ENCODE results near the gene GNA14. TPM values are rescaled to one million over a fixed set of nuclear protein-coding genes. Genes with fewer than 3 reads are reported as not detected.

GNA14 gene
- total RNA-seq, 5 donors from 2014 or later (not counting 1 experiment from before 2014, with no cell fraction given): not detected

DNA sequence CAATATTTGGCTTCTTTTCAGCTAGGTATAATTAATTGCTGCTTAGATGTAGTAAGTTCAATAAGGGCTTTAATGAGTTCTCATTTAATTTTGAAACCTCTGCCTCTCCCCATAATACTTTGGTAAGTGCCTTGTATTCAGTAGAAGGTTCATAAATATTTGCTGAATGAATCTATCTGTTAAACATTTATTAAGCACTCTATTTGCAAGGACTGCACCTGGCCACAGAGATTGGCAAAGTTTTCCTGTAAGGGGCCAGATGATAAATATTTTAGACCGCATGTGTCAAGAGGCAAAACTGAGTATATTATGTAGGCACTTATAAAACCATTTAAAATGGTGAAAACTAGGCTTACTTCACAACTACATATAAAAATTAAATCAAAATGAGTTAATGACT is 19.0 kb upstream of the GNA14 start:
- DNase-seq (no peak), ATAC-seq (replicated peaks in 1 of 4) (no peak)
- Histone ChIP-seq H3K27ac (ENCODE audit: low read length) (no peak overlapping the region), H3K36me3 (ENCODE audit: control insufficient read depth in 2 of 2, extremely low read depth in 1 of 2, insufficient read depth in 1 of 2, low read length in 1 of 2) (no peaks in the 10 kb centered on the region), H3K4me3 (ENCODE audit: control insufficient read depth in 1 of 2, extremely low read depth in 1 of 2, low read length in 1 of 2) (no peak overlapping the region), H3K27me3 (replicated peaks in 1 of 2; ENCODE audit: control insufficient read depth in 2 of 2, extremely low read depth in 1 of 2, insufficient read depth in 2 of 2, low read length in 1 of 2) (no peaks in the 10 kb centered on the region), H3K4me1 (ENCODE audit: control insufficient read depth in 1 of 2, extremely low read depth in 1 of 2, insufficient read depth in 2 of 2, low read length in 2 of 2) (no peaks in the 10 kb centered on the region), H3K9me3 (no peaks in the 10 kb centered on the region)
- Mint-ChIP-seq H3K4me1 (no peaks in the 10 kb centered on the region), H3K27ac (no peak overlapping the region), H3K9me3 (no peaks in the 10 kb centered on the region), H3K4me3 (no peak overlapping the region), H3K27me3 (peaks cover 0 to 8% of the 10 kb centered on the region in 2 donors), H3K36me3 (no peaks in the 10 kb centered on the region)
- no CpG with 5 or more reads among the region's 1 CpG for WGBS (ENCODE audit: insufficient coverage)
- ChIA-PET CTCF (no interaction called here), POLR2A (no interaction called here)

DNA sequence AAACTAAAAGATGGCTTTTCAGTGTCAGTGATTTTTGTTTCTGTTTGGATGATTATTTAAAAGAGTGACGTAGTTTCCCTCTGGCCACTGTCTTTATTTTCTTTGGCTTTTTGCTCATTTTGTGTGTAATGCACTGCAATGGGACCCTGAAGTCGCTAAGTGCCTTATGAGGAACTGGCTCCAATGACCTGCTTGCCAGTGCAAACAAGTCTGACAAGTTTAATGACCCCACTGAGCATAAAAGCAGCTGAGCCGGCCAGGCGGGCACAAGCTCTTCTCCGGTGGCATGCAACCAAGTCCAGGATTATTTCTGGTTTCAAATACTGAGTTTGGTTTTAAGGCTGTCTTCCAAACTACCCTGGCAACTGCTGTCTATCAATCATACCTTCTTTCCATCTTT is 15.6 kb upstream of the GNA14 start:
- no peaks in the 10 kb centered on the region for H3K27me3 ChIP-seq (replicated peaks in 1 of 2; ENCODE audit: control insufficient read depth in 2 of 2, extremely low read depth in 1 of 2, insufficient read depth in 2 of 2, low read length in 1 of 2)
- H3K27ac Mint-ChIP-seq: no peak overlapping the region
- no peaks in the 10 kb centered on the region for H3K36me3 Mint-ChIP-seq
- no peaks in the 10 kb centered on the region for H3K36me3 ChIP-seq (ENCODE audit: control insufficient read depth in 2 of 2, extremely low read depth in 1 of 2, insufficient read depth in 1 of 2, low read length in 1 of 2)
- no peak overlapping the region for H3K4me3 ChIP-seq (ENCODE audit: control insufficient read depth in 1 of 2, extremely low read depth in 1 of 2, low read length in 1 of 2)
- peaks cover 0 to 5% of the 10 kb centered on the region in 2 donors for H3K27me3 Mint-ChIP-seq
- no peak overlapping the region for H3K27ac ChIP-seq (ENCODE audit: low read length)
- no peaks in the 10 kb centered on the region for H3K9me3 ChIP-seq
- no peak for DNase-seq
- ChIA-PET CTCF (no interaction called here), POLR2A (no interaction called here)
- no peaks in the 10 kb centered on the region for H3K4me1 Mint-ChIP-seq
- no peaks in the 10 kb centered on the region for H3K4me1 ChIP-seq (ENCODE audit: control insufficient read depth in 1 of 2, extremely low read depth in 1 of 2, insufficient read depth in 2 of 2, low read length in 2 of 2)
- no peak overlapping the region for H3K4me3 Mint-ChIP-seq
- ATAC-seq (replicated peaks in 1 of 4): no peak
- H3K9me3 Mint-ChIP-seq: no peaks in the 10 kb centered on the region
- WGBS (ENCODE audit: insufficient coverage): 78% methylated on average over 4 of the region's 5 CpGs

DNA sequence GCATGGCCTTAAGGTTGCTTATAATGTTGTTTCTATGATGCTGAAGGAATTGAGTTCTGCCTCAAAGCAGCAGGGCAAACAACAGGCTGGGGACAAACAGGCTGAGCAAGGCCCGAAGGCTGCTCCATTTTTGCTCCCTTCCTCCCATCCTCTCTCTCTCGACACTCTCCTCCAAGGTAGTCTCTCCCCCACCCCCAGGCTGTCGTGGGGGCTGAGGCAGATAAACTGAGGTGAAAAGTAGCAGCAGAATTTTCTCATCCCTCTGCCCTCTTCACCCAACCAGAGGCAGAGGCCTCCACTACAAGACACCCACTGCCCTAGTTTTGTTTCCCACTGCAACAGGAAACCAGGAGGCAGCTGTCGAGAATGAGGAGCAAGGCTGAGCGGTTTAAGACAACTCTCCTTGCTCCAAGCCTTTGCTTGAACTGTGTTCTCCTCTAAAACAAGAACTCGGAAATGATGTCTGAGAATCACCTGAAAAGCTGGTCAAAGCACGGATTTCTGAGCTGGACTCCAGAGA is 13.5 kb upstream of the GNA14 start:
- H3K36me3 ChIP-seq (ENCODE audit: control insufficient read depth in 2 of 2, extremely low read depth in 1 of 2, insufficient read depth in 1 of 2, low read length in 1 of 2): no peaks in the 10 kb centered on the region
- no peak overlapping the region for H3K27ac Mint-ChIP-seq
- ATAC-seq (replicated peaks in 1 of 4): no peak

DNA sequence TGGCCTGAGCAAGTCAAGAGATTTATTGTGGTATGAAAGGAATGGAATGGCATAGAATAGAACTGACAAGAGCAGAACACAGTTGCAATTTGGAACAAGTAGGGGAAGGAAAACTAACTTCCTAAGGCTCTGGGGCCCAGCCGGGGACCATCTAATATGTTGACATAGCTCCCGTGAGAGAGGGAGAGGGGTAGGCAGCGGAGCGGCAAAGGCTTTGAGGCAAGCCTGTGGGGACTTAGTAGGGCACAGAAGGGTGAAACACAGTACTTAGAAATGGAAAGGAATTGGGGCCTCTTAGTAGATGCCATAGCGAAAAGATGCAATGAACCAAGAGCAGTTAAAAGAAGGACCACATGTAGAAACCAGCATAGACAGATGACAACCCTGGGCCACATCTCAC is 11.8 kb upstream of the GNA14 start:
- Mint-ChIP-seq H3K4me3 (no peak overlapping the region), H3K9me3 (no peaks in the 10 kb centered on the region), H3K36me3 (no peaks in the 10 kb centered on the region), H3K4me1 (no peaks in the 10 kb centered on the region), H3K27me3 (peaks cover 7 to 15% of the 10 kb centered on the region in 2 donors), H3K27ac (no peak overlapping the region)
- H3K27ac ChIP-seq (ENCODE audit: low read length): no peak overlapping the region
- CTCF ChIA-PET: no interaction called here
- no peaks in the 10 kb centered on the region for H3K9me3 ChIP-seq
- ATAC-seq (replicated peaks in 1 of 4): no peak
- no peak overlapping the region for H3K4me3 ChIP-seq (ENCODE audit: control insufficient read depth in 1 of 2, extremely low read depth in 1 of 2, low read length in 1 of 2)
- 77% methylated on average over 2 of the region's 5 CpGs for WGBS (ENCODE audit: insufficient coverage)
- H3K36me3 ChIP-seq (ENCODE audit: control insufficient read depth in 2 of 2, extremely low read depth in 1 of 2, insufficient read depth in 1 of 2, low read length in 1 of 2): no peaks in the 10 kb centered on the region
- no peaks in the 10 kb centered on the region for H3K4me1 ChIP-seq (ENCODE audit: control insufficient read depth in 1 of 2, extremely low read depth in 1 of 2, insufficient read depth in 2 of 2, low read length in 2 of 2)
- POLR2A ChIA-PET: no interaction called here
- no peak for DNase-seq
- no peaks in the 10 kb centered on the region for H3K27me3 ChIP-seq (replicated peaks in 1 of 2; ENCODE audit: control insufficient read depth in 2 of 2, extremely low read depth in 1 of 2, insufficient read depth in 2 of 2, low read length in 1 of 2)

More for the DNA sequence above, 13.5 kb upstream of the GNA14 start:
- H3K4me1 ChIP-seq (ENCODE audit: control insufficient read depth in 1 of 2, extremely low read depth in 1 of 2, insufficient read depth in 2 of 2, low read length in 2 of 2): no peaks in the 10 kb centered on the region
- ChIA-PET POLR2A (no interaction called here), CTCF (no interaction called here)
- no peaks in the 10 kb centered on the region for H3K9me3 ChIP-seq
- H3K27me3 Mint-ChIP-seq: peaks cover 1 to 4% of the 10 kb centered on the region in 2 donors
- no peaks in the 10 kb centered on the region for H3K36me3 Mint-ChIP-seq
- H3K9me3 Mint-ChIP-seq: no peaks in the 10 kb centered on the region
- no peak overlapping the region for H3K4me3 Mint-ChIP-seq
- WGBS (ENCODE audit: insufficient coverage): 53% methylated on average over 4 of the region's 7 CpGs
- no peaks in the 10 kb centered on the region for H3K4me1 Mint-ChIP-seq
- DNase-seq: no peak
- H3K4me3 ChIP-seq (ENCODE audit: control insufficient read depth in 1 of 2, extremely low read depth in 1 of 2, low read length in 1 of 2): no peak overlapping the region
- no peaks in the 10 kb centered on the region for H3K27me3 ChIP-seq (replicated peaks in 1 of 2; ENCODE audit: control insufficient read depth in 2 of 2, extremely low read depth in 1 of 2, insufficient read depth in 2 of 2, low read length in 1 of 2)
- no peak overlapping the region for H3K27ac ChIP-seq (ENCODE audit: low read length)

DNA sequence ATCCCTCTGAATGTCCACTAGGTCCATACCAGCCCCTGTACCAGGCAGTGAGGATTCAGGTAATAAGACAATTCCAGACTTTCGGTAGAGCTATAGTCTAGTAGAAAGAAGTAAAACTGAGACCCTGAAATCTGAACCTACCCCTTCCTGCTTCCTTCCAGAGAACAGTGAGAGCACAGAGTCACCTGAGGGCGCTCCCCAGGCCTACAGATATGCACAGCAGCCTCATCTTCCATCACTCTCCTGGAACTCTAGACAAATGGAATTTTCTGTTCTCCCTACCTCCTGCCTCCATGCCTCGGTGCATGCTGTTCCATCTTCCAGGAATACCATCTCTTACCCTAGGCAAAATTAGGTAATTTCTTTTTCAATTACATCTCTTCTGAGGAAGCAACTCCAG is 3.1 kb upstream of the GNA14 start:
- no peak for ATAC-seq (replicated peaks in 1 of 4)
- no peak overlapping the region for H3K4me3 ChIP-seq (ENCODE audit: control insufficient read depth in 1 of 2, extremely low read depth in 1 of 2, low read length in 1 of 2)
- POLR2A ChIA-PET: no interaction called here

DNA sequence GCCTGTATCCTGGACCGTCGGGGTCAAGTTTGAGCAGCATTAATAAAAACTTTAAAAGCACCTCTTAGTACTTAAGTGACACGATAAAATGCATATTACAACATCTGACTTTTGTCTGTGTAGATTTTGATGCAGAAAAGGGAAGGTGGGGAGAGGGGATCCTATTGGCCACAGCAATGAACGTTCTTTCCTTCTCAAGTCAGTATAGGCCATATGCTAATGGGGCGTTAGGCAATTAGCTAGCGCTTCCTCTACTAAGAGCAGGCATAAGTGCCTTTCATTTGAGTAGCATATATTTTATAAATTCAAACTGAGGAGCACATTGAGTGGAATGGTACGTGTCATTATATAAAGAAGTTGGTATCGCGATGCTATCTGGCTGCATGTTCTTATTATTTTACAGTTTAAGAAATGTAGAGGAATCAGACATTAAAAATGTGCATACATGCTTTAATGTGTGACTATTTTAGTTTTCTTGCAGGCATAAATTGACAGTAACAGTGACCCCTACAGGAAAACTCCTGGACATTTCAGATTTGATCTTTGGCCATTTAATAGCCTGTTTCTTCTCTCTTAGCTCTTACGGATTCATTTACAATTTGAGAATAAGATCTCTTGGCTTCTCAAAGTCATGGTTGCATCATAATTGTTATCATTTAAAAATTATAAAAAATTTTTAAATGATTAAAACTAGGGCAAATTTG is 1.1 kb upstream of the GNA14 start:
- H3K4me3 ChIP-seq (ENCODE audit: control insufficient read depth in 1 of 2, extremely low read depth in 1 of 2, low read length in 1 of 2): peak overlapping the region in 1 of 2 donors; percentile 69
- Mint-ChIP-seq H3K27me3 (peaks cover 37 to 44% of the 10 kb centered on the region in 2 donors), H3K27ac (no peak overlapping the region), H3K36me3 (no peaks in the 10 kb centered on the region), H3K4me3 (peak overlapping the region in 1 of 3 donors; percentile 76), H3K9me3 (no peaks in the 10 kb centered on the region), H3K4me1 (peaks cover 17 to 25% (median 18%) of the 10 kb centered on the region in 3 donors)
- WGBS (ENCODE audit: insufficient coverage): no CpG with 5 or more reads among the region's 10 CpGs
- H3K36me3 ChIP-seq (ENCODE audit: control insufficient read depth in 2 of 2, extremely low read depth in 1 of 2, insufficient read depth in 1 of 2, low read length in 1 of 2): no peaks in the 10 kb centered on the region
- no peaks in the 10 kb centered on the region for H3K9me3 ChIP-seq
- H3K27ac ChIP-seq (ENCODE audit: low read length): no peak overlapping the region
- DNase-seq: peak in 1 of 35 experiments; percentile 8
- peaks cover 4 to 31% of the 10 kb centered on the region in 2 experiments for H3K27me3 ChIP-seq (replicated peaks in 1 of 2; ENCODE audit: control insufficient read depth in 2 of 2, extremely low read depth in 1 of 2, insufficient read depth in 2 of 2, low read length in 1 of 2)
- ChIA-PET CTCF (no interaction called here), POLR2A (no interaction called here)
- peaks cover 3 to 18% of the 10 kb centered on the region in 2 experiments for H3K4me1 ChIP-seq (ENCODE audit: control insufficient read depth in 1 of 2, extremely low read depth in 1 of 2, insufficient read depth in 2 of 2, low read length in 2 of 2)
- ATAC-seq (replicated peaks in 1 of 4): no peak

More for the DNA sequence above, 3.1 kb upstream of the GNA14 start:
- CTCF ChIA-PET: no interaction called here
- Histone ChIP-seq H3K9me3 (no peaks in the 10 kb centered on the region), H3K27ac (ENCODE audit: low read length) (no peak overlapping the region), H3K36me3 (ENCODE audit: control insufficient read depth in 2 of 2, extremely low read depth in 1 of 2, insufficient read depth in 1 of 2, low read length in 1 of 2) (no peaks in the 10 kb centered on the region), H3K27me3 (replicated peaks in 1 of 2; ENCODE audit: control insufficient read depth in 2 of 2, extremely low read depth in 1 of 2, insufficient read depth in 2 of 2, low read length in 1 of 2) (peaks cover 4 to 26% of the 10 kb centered on the region in 2 experiments), H3K4me1 (ENCODE audit: control insufficient read depth in 1 of 2, extremely low read depth in 1 of 2, insufficient read depth in 2 of 2, low read length in 2 of 2) (peaks cover 3 to 18% of the 10 kb centered on the region in 2 experiments)
- peaks cover 26 to 36% of the 10 kb centered on the region in 2 donors for H3K27me3 Mint-ChIP-seq
- H3K4me3 Mint-ChIP-seq: no peak overlapping the region
- H3K9me3 Mint-ChIP-seq: no peaks in the 10 kb centered on the region
- peaks cover 17 to 25% (median 18%) of the 10 kb centered on the region in 3 donors for H3K4me1 Mint-ChIP-seq
- no peak for DNase-seq
- no peak overlapping the region for H3K27ac Mint-ChIP-seq
- H3K36me3 Mint-ChIP-seq: no peaks in the 10 kb centered on the region
- WGBS (ENCODE audit: insufficient coverage): 64% methylated on average over 2 of the region's 3 CpGs
